T-cell (primary cell): ENCODE measurements around the gene FOXP1. TPM values are rescaled to one million over a fixed set of nuclear protein-coding genes. Genes with fewer than 3 reads are reported as not detected.
A peak's percentile ranks its signal among the peaks of the same experiment; 100 is the strongest.

Experiments used
- ATAC-seq, 4 experiments: fragments of 200-7000 bp in 3 of 4; fragments of 150-1000 bp in 1 of 4; cut with Tn5 transposase; replicated peaks in 1 of 4; 1 replicate in 3 of 4; 2 replicates in 1 of 4; pipeline ENCODE4 v1.10.0; 2021; ENCODE audit warnings: moderate library complexity in 3 of 4, mild to moderate bottlenecking in 2 of 4, moderate number of reproducible peaks in 1 of 4
- CTCF ChIA-PET, 2 donors: fragments of 300-600 bp; sonication (Branson Sonifier 250); formaldehyde crosslinking; loops; one replicate each; lab custom pipeline; 2022; ENCODE audit warnings: antibody characterized with exemption in 2 of 2; lab: Charles Lee
- POLR2A ChIA-PET, 2 donors: fragments of 300-600 bp; sonication (Branson Sonifier 250); formaldehyde crosslinking; loops; one replicate each; lab custom pipeline; 2022; ENCODE audit warnings: antibody characterized with exemption in 2 of 2; lab: Charles Lee
- DNase-seq, 35 experiments: peaks; one replicate each; pipeline versions ENCODE4 v3.0.0 to v3.0.0-alpha.2; 2013 to 2023
- H3K27ac ChIP-seq: one replicate; pipeline ENCODE4 v1.5.1; 2013; ENCODE audit warnings: low read length
- H3K27me3 ChIP-seq, 2 experiments: replicated peaks in 1 of 2; 1 replicate in 1 of 2; 2 replicates in 1 of 2; pipeline versions ENCODE4 v1.6.1 to v1.7.0; 2013; ENCODE audit warnings: low read length in 1 of 2, mixed read lengths in 1 of 2; ENCODE audit not compliant: control insufficient read depth in 2 of 2, insufficient read depth in 2 of 2; ENCODE audit errors: extremely low read depth in 1 of 2
- H3K36me3 ChIP-seq, 2 donors: 1 replicate in 1 of 2; 2 replicates in 1 of 2; pipeline versions ENCODE4 v1.6.1 to v1.7.0; 2013; ENCODE audit warnings: low read length in 1 of 2; ENCODE audit not compliant: control insufficient read depth in 2 of 2, insufficient read depth in 1 of 2; ENCODE audit errors: extremely low read depth in 1 of 2
- H3K4me1 ChIP-seq, 2 experiments: 1 replicate in 1 of 2; 2 replicates in 1 of 2; pipeline versions ENCODE4 v1.6.1 to v1.7.0; 2013; ENCODE audit warnings: low read length in 2 of 2, mixed read lengths in 1 of 2; ENCODE audit not compliant: insufficient read depth in 2 of 2, control insufficient read depth in 1 of 2; ENCODE audit errors: extremely low read depth in 1 of 2
- H3K4me3 ChIP-seq, 2 donors: 1 replicate in 1 of 2; 2 replicates in 1 of 2; pipeline versions ENCODE4 v1.5.1 to v1.7.0; 2013; ENCODE audit warnings: mild to moderate bottlenecking in 2 of 2, low read length in 1 of 2, moderate library complexity in 1 of 2; ENCODE audit not compliant: control insufficient read depth in 1 of 2; ENCODE audit errors: extremely low read depth in 1 of 2
- H3K9me3 ChIP-seq: 2 replicates; pipeline ENCODE4 v1.7.0; 2013
- H3K27ac Mint-ChIP-seq, 2 donors: one replicate each; pipeline ENCODE4 v1.8.0; 2020 to 2021; ENCODE audit warnings: mild to moderate bottlenecking in 2 of 2, mixed read lengths in 2 of 2
- H3K27me3 Mint-ChIP-seq, 2 donors: one replicate each; pipeline ENCODE4 v1.8.0; 2021 to 2022; ENCODE audit warnings: mixed read lengths in 2 of 2
- H3K36me3 Mint-ChIP-seq: one replicate; pipeline ENCODE4 v1.8.0; 2021; ENCODE audit warnings: mixed read lengths
- H3K4me1 Mint-ChIP-seq, 3 donors: one replicate each; pipeline ENCODE4 v1.8.0; 2020 to 2022; ENCODE audit warnings: mixed read lengths in 3 of 3, mild to moderate bottlenecking in 1 of 3
- H3K4me3 Mint-ChIP-seq, 3 donors: one replicate each; pipeline ENCODE4 v1.8.0; 2020 to 2022; ENCODE audit warnings: mild to moderate bottlenecking in 3 of 3, mixed read lengths in 3 of 3, moderate library complexity in 3 of 3
- H3K9me3 Mint-ChIP-seq, 3 donors: one replicate each; pipeline ENCODE4 v1.8.0; 2020 to 2022; ENCODE audit warnings: mixed read lengths in 3 of 3
- WGBS: methylation state at CpG from one replicate; pipeline ENCODE4 v1.1.5; 2013; ENCODE audit warnings: missing lambda C conversion rate; ENCODE audit not compliant: insufficient coverage; 5-methylcytosine and 5-hydroxymethylcytosine counted together
- total RNA-seq, 35 experiments: library from RNA in 6 of 35; stranded (reverse) in 6 of 35; fragments of 120-200 nt in 1 of 35; gene quantifications; one replicate each; pipeline versions ENCODE4 v1.2.1 to v1.2.4 and lab custom pipeline; 2013 to 2026

FOXP1 gene
- total RNA-seq, 5 donors from 2014 or later (not counting 1 experiment from before 2014, with no cell fraction given) = 258 to 586 (median 290) TPM

GRCh38 chr3:71090207-71090606, 493.3 kb downstream of the FOXP1 start:
- Mint-ChIP-seq H3K9me3 (peaks cover 0 to 4% (median 0%) of the 10 kb centered on the region in 3 donors), H3K36me3 (peaks cover 47% of the 10 kb centered on the region), H3K4me3 (no peak overlapping the region), H3K4me1 (peaks cover 82 to 91% (median 84%) of the 10 kb centered on the region in 3 donors), H3K27me3 (no peaks in the 10 kb centered on the region), H3K27ac (peak overlapping the region; percentile 79 to 88)
- ChIA-PET CTCF (interaction anchor here in 1 of 2 donors (0.5 to 0.6 kb wide), 2 partner anchors 92 to 161 kb away, joined by 3 read pairs; no protein-coding TSS in a partner anchor), POLR2A (interaction anchor here (0.5 to 0.6 kb wide), 3 partner anchors 64 to 1920 kb away, joined by 3 read pairs; no protein-coding TSS in a partner anchor)
- ATAC-seq = no peak
- H3K36me3 ChIP-seq = peaks cover 0 to 16% of the 10 kb centered on the region in 2 donors
- no peak for DNase-seq
- no peaks in the 10 kb centered on the region for H3K27me3 ChIP-seq
- H3K27ac ChIP-seq = peak overlapping the region; percentile 77
- WGBS = 100% methylated on average over 1 of the region's 3 CpGs
- no peaks in the 10 kb centered on the region for H3K9me3 ChIP-seq
- peaks cover 49 to 54% of the 10 kb centered on the region in 2 experiments for H3K4me1 ChIP-seq
- no peak overlapping the region for H3K4me3 ChIP-seq

- WGBS = 100% methylated on average over 1 of the region's 3 CpGs
- no peaks in the 10 kb centered on the region for H3K9me3 ChIP-seq
- Mint-ChIP-seq H3K4me3 (peak overlapping the region in 2 of 3 donors; percentile 1 to 47), H3K9me3 (peaks cover 0 to 4% (median 0%) of the 10 kb centered on the region in 3 donors), H3K27me3 (no peaks in the 10 kb centered on the region), H3K27ac (peak overlapping the region; percentile 84 to 88), H3K36me3 (peaks cover 44% of the 10 kb centered on the region), H3K4me1 (peaks cover 80 to 91% (median 83%) of the 10 kb centered on the region in 3 donors)
- peaks cover 53 to 56% of the 10 kb centered on the region in 2 experiments for H3K4me1 ChIP-seq
- H3K4me3 ChIP-seq = no peak overlapping the region
- H3K27me3 ChIP-seq = no peaks in the 10 kb centered on the region
- H3K27ac ChIP-seq = peak overlapping the region; percentile 77
- peaks cover 0 to 14% of the 10 kb centered on the region in 2 donors for H3K36me3 ChIP-seq
- ChIA-PET POLR2A (no interaction called here), CTCF (interaction anchor here in 1 of 2 donors (0.6 kb wide), 1 partner anchor 67 kb away, joined by 3 read pairs; no protein-coding TSS in a partner anchor)
- DNase-seq = no peak
- no peak for ATAC-seq
Measured at GRCh38 chr3:71089271-71089847, 494.2 kb downstream of the FOXP1 start.

- ATAC-seq = no peak
- Histone ChIP-seq H3K4me3 (no peak overlapping the region), H3K27me3 (no peaks in the 10 kb centered on the region), H3K36me3 (peaks cover 0 to 14% of the 10 kb centered on the region in 2 donors), H3K4me1 (peaks cover 53 to 55% of the 10 kb centered on the region in 2 experiments), H3K9me3 (no peaks in the 10 kb centered on the region), H3K27ac (peak overlapping the region; percentile 77)
- Mint-ChIP-seq H3K36me3 (peaks cover 49% of the 10 kb centered on the region), H3K9me3 (peaks cover 0 to 4% (median 0%) of the 10 kb centered on the region in 3 donors), H3K4me3 (peak overlapping the region in 2 of 3 donors; percentile 47 to 55), H3K27me3 (no peaks in the 10 kb centered on the region), H3K4me1 (peaks cover 81 to 93% (median 85%) of the 10 kb centered on the region in 3 donors), H3K27ac (peak overlapping the region; percentile 84 to 88)
- no peak for DNase-seq
- ChIA-PET CTCF (interaction anchor here (0.6 to 0.7 kb wide), 3 partner anchors 43 to 66 kb away, joined by 3 to 5 read pairs (median 4); no protein-coding TSS in a partner anchor), POLR2A (no interaction called here)
- no CpG with 5 or more reads among the region's 4 CpGs for WGBS
Measured at GRCh38 chr3:71088742-71089141, 494.8 kb downstream of the FOXP1 start.

- POLR2A ChIA-PET = interaction anchor here in 1 of 2 donors (1.6 kb wide), 1 partner anchor 19 kb away, joined by 7 read pairs; no protein-coding TSS in a partner anchor
- ATAC-seq = no peak
Measured at GRCh38 chr3:71088019-71088708, 495.4 kb downstream of the FOXP1 start.

GRCh38 chr3:71087143-71088018, 496.1 kb downstream of the FOXP1 start:
- peak overlapping the region; percentile 47 to 64 (median 55) for H3K4me3 Mint-ChIP-seq
- POLR2A ChIA-PET = interaction anchor here (0.5 to 1.6 kb wide), 9 partner anchors 11 to 424 kb away, joined by 3 to 7 read pairs (median 3); no protein-coding TSS in a partner anchor

More at GRCh38 chr3:71088019-71088708, 495.4 kb downstream of the FOXP1 start:
- no peaks in the 10 kb centered on the region for H3K9me3 ChIP-seq
- Mint-ChIP-seq H3K4me3 (peak overlapping the region; percentile 47 to 64 (median 55)), H3K27ac (peak overlapping the region; percentile 84 to 88), H3K4me1 (peaks cover 82 to 95% (median 87%) of the 10 kb centered on the region in 3 donors), H3K9me3 (peaks cover 0 to 4% (median 0%) of the 10 kb centered on the region in 3 donors), H3K27me3 (no peaks in the 10 kb centered on the region), H3K36me3 (peaks cover 55% of the 10 kb centered on the region)
- H3K4me1 ChIP-seq = peaks cover 50 to 57% of the 10 kb centered on the region in 2 experiments
- H3K27me3 ChIP-seq = no peaks in the 10 kb centered on the region
- 66% methylated on average over 4 of the region's 8 CpGs for WGBS
- H3K36me3 ChIP-seq = peaks cover 0 to 14% of the 10 kb centered on the region in 2 donors
- CTCF ChIA-PET = interaction anchor here (0.6 to 0.7 kb wide), 3 partner anchors 42 to 65 kb away, joined by 3 to 5 read pairs (median 4); no protein-coding TSS in a partner anchor
- peak overlapping the region; percentile 77 for H3K27ac ChIP-seq
- DNase-seq = no peak
- no peak overlapping the region for H3K4me3 ChIP-seq

More at GRCh38 chr3:71087143-71088018, 496.1 kb downstream of the FOXP1 start:
- Mint-ChIP-seq H3K36me3 (peaks cover 58% of the 10 kb centered on the region), H3K4me1 (peaks cover 81 to 94% (median 86%) of the 10 kb centered on the region in 3 donors), H3K27ac (peak overlapping the region; percentile 84 to 88), H3K9me3 (peaks cover 0 to 4% (median 0%) of the 10 kb centered on the region in 3 donors), H3K27me3 (no peaks in the 10 kb centered on the region)
- Histone ChIP-seq H3K4me3 (no peak overlapping the region), H3K36me3 (peaks cover 0 to 14% of the 10 kb centered on the region in 2 donors), H3K27me3 (no peaks in the 10 kb centered on the region), H3K27ac (peak overlapping the region; percentile 77), H3K4me1 (peaks cover 48 to 57% of the 10 kb centered on the region in 2 experiments), H3K9me3 (no peaks in the 10 kb centered on the region)
- DNase-seq (peak in 33 of 35 experiments; percentile 14 to 80 (median 45)), ATAC-seq (peak; percentile 71 to 82 (median 73))
- WGBS = 34% methylated on average over 6 of the region's 9 CpGs
- CTCF ChIA-PET = interaction anchor here (0.6 to 1.7 kb wide), 7 partner anchors 25 to 429 kb away, joined by 3 to 4 read pairs (median 3); no protein-coding TSS in a partner anchor
